GM12878 (cell line): ENCODE measurements around the gene TADA3. TPM values are rescaled to one million over a fixed set of nuclear protein-coding genes. Genes with fewer than 3 reads are reported as not detected.
A peak's percentile ranks its signal among the peaks of the same experiment; 100 is the strongest.

Source experiments
- BMI1 ChIP-seq: fragments of 450-650 bp; IDR thresholded peaks from 2 replicates; pipeline ENCODE4 v1.6.1; 2016; ENCODE audit warnings: mild to moderate bottlenecking, moderate library complexity, borderline replicate concordance
- CUX1 ChIP-seq: IDR thresholded peaks from 2 replicates; pipeline ENCODE4 v1.6.1; 2012; ENCODE audit warnings: improper control_type of control experiment, low read depth, low read length; ENCODE audit not compliant: insufficient replicate concordance
- E2F4 ChIP-seq: IDR thresholded peaks from 2 replicates; pipeline ENCODE4 v1.6.1; 2012; ENCODE audit warnings: low read depth, low read length, improper control_type of control experiment
- IKZF1 ChIP-seq: fragments of 450-650 bp; conservative IDR thresholded peaks from 2 replicates; pipeline ENCODE4 v1.6.1; 2017; ENCODE audit warnings: antibody characterized with exemption, mild to moderate bottlenecking
- MAX ChIP-seq: IDR thresholded peaks from 2 replicates; pipeline ENCODE4 v1.6.1; 2012; ENCODE audit warnings: low read depth, low read length, improper control_type of control experiment
- RCOR1 ChIP-seq: conservative IDR thresholded peaks from 2 replicates; pipeline ENCODE4 v1.6.1; 2012; ENCODE audit warnings: low read depth, low read length, improper control_type of control experiment
- RELB ChIP-seq: fragments of 450-650 bp; IDR thresholded peaks from 2 replicates; pipeline ENCODE4 v1.6.1; 2017; ENCODE audit warnings: low read depth, mild to moderate bottlenecking, moderate library complexity
- RUNX3 ChIP-seq: IDR thresholded peaks from 2 replicates; pipeline ENCODE4 v1.6.1; 2012; ENCODE audit warnings: low read length, inconsistent platforms
- SKIL ChIP-seq: fragments of 450-650 bp; IDR thresholded peaks from 2 replicates; pipeline ENCODE4 v1.6.1; 2017; ENCODE audit warnings: mild to moderate bottlenecking, low read depth, inconsistent platforms; ENCODE audit not compliant: poor library complexity, severe bottlenecking
- ZNF24 ChIP-seq: fragments of 450-650 bp; IDR thresholded peaks from 2 replicates; pipeline ENCODE4 v1.6.1; 2017; ENCODE audit warnings: antibody characterized with exemption, mild to moderate bottlenecking
- ZNF687 ChIP-seq: fragments of 450-650 bp; IDR thresholded peaks from 2 replicates; pipeline ENCODE4 v1.6.1; 2017; ENCODE audit warnings: mild to moderate bottlenecking, moderate library complexity
- polyA plus RNA-seq, 11 experiments: library from polyadenylated mRNA; depleted of rRNA in 4 of 11; unstranded in 6 of 11; stranded (reverse) in 5 of 11; fragments of >200 nt; fragmentation: Nextera tagmentation in 4 of 11; fragmentation: Illumina TruSeq in 1 of 11; extraction: Ambion mirVana in 4 of 11; extraction: Trizol in 1 of 11; gene quantifications; 1 replicate in 1 of 11; 2 replicates in 10 of 11; pipeline versions ENCODE4 v1.2.1 to v1.2.3, GENCODE V29; 2011 to 2016; ENCODE audit warnings: inconsistent platforms in 2 of 11, missing spikeins in 2 of 11, low read depth in 1 of 11
- total RNA-seq, 4 experiments: library from RNA; depleted of rRNA in 3 of 4; stranded (reverse); fragments of >200 nt in 3 of 4; fragmentation: Illumina TruSeq in 1 of 4; extraction: Trizol in 1 of 4; gene quantifications; 2 replicates each; pipeline versions ENCODE4 v1.2.1 to v1.2.3, GENCODE V29; 2013 to 2021

The TADA3 gene
- total and polyA plus RNA-seq, 10 of the 15 experiments (the other 5 are each of a cell fraction or from before 2014, with no cell fraction given), result 2.6 to 71.2 (median 51.0) TPM

GRCh38 chr3:9795207-9795606 is 2.9 kb upstream of the TADA3 start (continued):
- TF ChIP-seq MAX, result no peak
- TF ChIP-seq CUX1, result no peak
- TF ChIP-seq RELB, result peak; percentile 45; the same call in 1 of the 2 replicates
- no peak for TF ChIP-seq BMI1
- no peak for TF ChIP-seq E2F4
- peak; percentile 52 for TF ChIP-seq IKZF1
- TF ChIP-seq ZNF687, result no peak
- TF ChIP-seq ZNF24, result no peak
- TF ChIP-seq RCOR1, result no peak
- TF ChIP-seq RUNX3, result 0 out of 2 replicates have a peak, but pooled peaks have one; percentile 3
- TF ChIP-seq SKIL, result peak; percentile 28
